ENCODE results near the gene VWA3B.

The VWA3B gene

GRCh38 chr2:98335271-98335670 lies 248.3 kb downstream of the VWA3B start:
- no peak for DNase-seq (ENCODE audit: low read depth)

GRCh38 chr2:98341241-98341640 lies 254.3 kb downstream of the VWA3B start:
- no peak for DNase-seq (ENCODE audit: low read depth)

GRCh38 chr2:98343285-98343684 lies 256.3 kb downstream of the VWA3B start:
- DNase-seq (ENCODE audit: low read depth), result no peak

GRCh38 chr2:98346311-98347236 lies 259.6 kb downstream of the VWA3B start, which contains the start of gene CNGA3:
TSS of gene CNGA3 (plus strand) at chr2:98346456. CDS start at chr2:98369976, 23,520 bp downstream.
- DNase-seq (ENCODE audit: low read depth), result no peak

GRCh38 chr2:98347298-98348065 lies 260.5 kb downstream of the VWA3B start:
- DNase-seq (ENCODE audit: low read depth), result no peak

GRCh38 chr2:98348066-98348561 lies 261.1 kb downstream of the VWA3B start:
- DNase-seq (ENCODE audit: low read depth), result no peak

GRCh38 chr2:98350411-98350810 lies 263.4 kb downstream of the VWA3B start:
- DNase-seq (ENCODE audit: low read depth), result no peak

- no peak for DNase-seq (ENCODE audit: low read depth)
These were observed 268.9 kb downstream of the VWA3B start for GRCh38 chr2:98355881-98356280.

GRCh38 chr2:98356729-98357128 lies 269.8 kb downstream of the VWA3B start:
- DNase-seq (ENCODE audit: low read depth), result no peak

GRCh38 chr2:98357849-98358248 lies 270.9 kb downstream of the VWA3B start:
- no peak for DNase-seq (ENCODE audit: low read depth)

- DNase-seq (ENCODE audit: low read depth), result no peak
These were observed 273.0 kb downstream of the VWA3B start for GRCh38 chr2:98359986-98360385.

Measured in GM04504 (cell line).